Uterus (tissue), 2 donors: ENCODE measurements around the gene ITGB8.

Source experiments
- POLR2A ChIP-seq, 2 donors: fragments of 450-650 bp; IDR thresholded peaks; one replicate each; pipeline ENCODE4 v1.6.1; 2016; ENCODE audit warnings: antibody characterized with exemption in 2 of 2, mild to moderate bottlenecking in 1 of 2, moderate library complexity in 1 of 2
- TF ChIP-seq, protein P1 (sequence below), 4 experiments: fragments of 200-600 bp in 2 of 4; fragments of 450-650 bp in 2 of 4; sonication (generic) in 2 of 4; IDR thresholded peaks; one replicate each; pipeline ENCODE4 v1.5.1; 2016 to 2019; ENCODE audit warnings: antibody characterized with exemption in 4 of 4, mild to moderate bottlenecking in 2 of 4, moderate library complexity in 1 of 4

DNA sequence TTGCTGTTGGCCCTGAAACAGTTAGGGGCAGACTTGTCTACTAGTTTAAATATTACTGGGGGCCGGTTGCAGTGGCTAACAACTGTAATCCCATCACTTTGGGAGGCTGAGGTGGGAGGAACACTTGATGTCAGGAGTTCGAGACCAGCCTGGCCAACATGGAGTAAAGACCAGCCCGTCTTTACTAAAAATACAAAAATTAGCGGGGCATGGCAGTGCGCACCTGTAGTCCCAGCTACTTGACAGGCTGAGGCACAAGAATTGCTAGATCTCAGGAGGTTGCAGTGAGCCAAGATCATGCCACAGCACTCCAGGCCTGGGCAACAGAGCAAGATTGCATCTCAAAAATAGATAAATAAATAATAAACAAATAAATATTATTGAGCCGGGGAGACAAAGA is 7.6 kb downstream of the ITGB8 start:
- TF ChIP-seq, protein P1, sequence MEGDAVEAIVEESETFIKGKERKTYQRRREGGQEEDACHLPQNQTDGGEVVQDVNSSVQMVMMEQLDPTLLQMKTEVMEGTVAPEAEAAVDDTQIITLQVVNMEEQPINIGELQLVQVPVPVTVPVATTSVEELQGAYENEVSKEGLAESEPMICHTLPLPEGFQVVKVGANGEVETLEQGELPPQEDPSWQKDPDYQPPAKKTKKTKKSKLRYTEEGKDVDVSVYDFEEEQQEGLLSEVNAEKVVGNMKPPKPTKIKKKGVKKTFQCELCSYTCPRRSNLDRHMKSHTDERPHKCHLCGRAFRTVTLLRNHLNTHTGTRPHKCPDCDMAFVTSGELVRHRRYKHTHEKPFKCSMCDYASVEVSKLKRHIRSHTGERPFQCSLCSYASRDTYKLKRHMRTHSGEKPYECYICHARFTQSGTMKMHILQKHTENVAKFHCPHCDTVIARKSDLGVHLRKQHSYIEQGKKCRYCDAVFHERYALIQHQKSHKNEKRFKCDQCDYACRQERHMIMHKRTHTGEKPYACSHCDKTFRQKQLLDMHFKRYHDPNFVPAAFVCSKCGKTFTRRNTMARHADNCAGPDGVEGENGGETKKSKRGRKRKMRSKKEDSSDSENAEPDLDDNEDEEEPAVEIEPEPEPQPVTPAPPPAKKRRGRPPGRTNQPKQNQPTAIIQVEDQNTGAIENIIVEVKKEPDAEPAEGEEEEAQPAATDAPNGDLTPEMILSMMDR (IDR thresholded peaks at IDR 0.05) = no peak
- no peak for TF ChIP-seq POLR2A (IDR thresholded peaks at IDR 0.05)
